GM12864 (cell line): ENCODE measurements around the gene TAGLN2.
"Not testable (repeated sequence)": the region's sequence is repeated elsewhere in the genome, so short reads cannot be mapped to it uniquely, and the experiment has no call there.

Source experiments
- DNase-seq: peaks from one replicate; pipeline ENCODE4 v3.0.0-alpha.2; 2011; ENCODE audit warnings: low read depth
- H3K4me3 ChIP-seq: 2 replicates; pipeline ENCODE4 v1.5.1; 2011; ENCODE audit warnings: mild to moderate bottlenecking, low read depth, low read length, control low read depth
- TF ChIP-seq, protein P1 (sequence below): IDR thresholded peaks from 2 replicates; pipeline ENCODE4 v1.5.1; 2011; ENCODE audit warnings: low read depth, mild to moderate bottlenecking, moderate library complexity, low read length, control low read depth, inconsistent platforms; ENCODE audit errors: missing control alignments

The TAGLN2 gene

GRCh38 chr1:159914252-159915018 lies 10.9 kb downstream of the TAGLN2 start:
- H3K4me3 ChIP-seq, result no peak overlapping the region
- DNase-seq, result no peak
- TF ChIP-seq, protein P1, sequence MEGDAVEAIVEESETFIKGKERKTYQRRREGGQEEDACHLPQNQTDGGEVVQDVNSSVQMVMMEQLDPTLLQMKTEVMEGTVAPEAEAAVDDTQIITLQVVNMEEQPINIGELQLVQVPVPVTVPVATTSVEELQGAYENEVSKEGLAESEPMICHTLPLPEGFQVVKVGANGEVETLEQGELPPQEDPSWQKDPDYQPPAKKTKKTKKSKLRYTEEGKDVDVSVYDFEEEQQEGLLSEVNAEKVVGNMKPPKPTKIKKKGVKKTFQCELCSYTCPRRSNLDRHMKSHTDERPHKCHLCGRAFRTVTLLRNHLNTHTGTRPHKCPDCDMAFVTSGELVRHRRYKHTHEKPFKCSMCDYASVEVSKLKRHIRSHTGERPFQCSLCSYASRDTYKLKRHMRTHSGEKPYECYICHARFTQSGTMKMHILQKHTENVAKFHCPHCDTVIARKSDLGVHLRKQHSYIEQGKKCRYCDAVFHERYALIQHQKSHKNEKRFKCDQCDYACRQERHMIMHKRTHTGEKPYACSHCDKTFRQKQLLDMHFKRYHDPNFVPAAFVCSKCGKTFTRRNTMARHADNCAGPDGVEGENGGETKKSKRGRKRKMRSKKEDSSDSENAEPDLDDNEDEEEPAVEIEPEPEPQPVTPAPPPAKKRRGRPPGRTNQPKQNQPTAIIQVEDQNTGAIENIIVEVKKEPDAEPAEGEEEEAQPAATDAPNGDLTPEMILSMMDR, result no peak

DNA sequence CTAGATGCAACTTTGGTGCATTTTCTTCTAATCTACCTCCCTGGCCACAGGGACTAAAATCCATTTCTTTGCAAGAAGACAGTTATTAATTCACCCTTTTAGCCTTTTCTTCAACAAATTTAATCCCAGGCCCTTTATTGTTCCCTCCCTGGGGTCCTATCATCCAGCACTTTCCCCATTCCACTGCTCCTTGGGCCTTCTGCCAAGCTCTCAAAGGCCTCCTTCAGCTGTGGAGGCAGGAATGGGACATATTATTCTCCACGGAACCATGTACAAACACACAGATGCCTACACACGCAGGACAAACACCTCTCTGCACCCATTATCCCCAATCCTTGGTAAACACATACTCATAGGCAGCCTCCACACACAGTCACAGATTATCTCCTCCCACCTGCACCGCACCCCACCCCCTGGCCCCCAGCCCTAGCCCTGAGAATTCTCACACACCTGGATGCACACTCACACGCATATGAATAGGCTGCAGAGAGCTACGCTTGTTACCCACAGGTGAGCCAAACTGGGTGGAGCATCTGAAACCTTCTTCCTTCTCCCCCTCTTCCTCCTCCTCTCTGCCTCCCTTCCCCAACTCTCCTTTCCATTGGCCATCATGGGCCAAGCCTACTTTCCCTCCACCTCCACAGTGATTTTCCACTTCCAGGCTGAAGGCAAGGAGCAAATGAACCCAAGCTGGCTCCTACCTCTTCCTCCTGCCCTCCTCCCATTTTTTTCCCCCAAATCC lies 11.7 kb downstream of the TAGLN2 start:
- no peak for DNase-seq
- H3K4me3 ChIP-seq, result no peak overlapping the region
- TF ChIP-seq, protein P1, result no peak

DNA sequence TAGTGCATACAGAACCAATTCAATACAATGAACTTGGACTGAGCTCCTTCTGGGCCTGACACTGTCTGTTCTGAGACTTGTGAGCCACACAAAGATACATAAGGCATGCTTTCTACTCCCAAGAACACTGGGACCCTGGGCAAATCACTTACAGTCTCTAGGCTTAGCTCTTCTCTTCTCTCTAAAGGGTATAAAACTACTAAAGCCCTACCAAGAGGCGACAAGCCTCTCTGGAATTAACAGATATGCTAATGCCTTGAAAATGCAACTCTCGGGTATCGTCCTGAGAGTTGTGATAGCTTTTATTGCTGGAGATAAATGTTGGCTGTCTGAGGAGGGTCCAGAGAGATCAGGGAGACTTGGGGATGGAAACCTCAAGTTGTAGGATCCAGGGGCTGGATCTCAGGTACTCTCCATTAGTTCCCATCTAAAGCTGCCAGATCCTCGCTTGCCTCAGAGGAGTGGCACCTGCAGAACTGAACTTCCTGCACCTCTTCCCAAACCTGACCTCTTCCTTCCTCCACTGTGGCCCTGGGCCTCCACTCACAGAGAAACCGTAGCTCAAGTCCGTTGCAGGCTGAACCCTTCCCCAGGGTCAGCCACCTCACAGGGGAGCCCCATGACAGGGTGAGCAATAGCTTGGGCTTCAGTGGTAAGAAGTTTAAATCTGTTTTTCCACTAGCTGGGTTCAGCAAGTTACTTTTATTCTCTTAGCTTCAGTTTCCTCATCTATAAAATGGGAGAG lies 13.8 kb downstream of the TAGLN2 start:
- DNase-seq, result no peak
- TF ChIP-seq, protein P1, result no peak
- no peak overlapping the region for H3K4me3 ChIP-seq

DNA sequence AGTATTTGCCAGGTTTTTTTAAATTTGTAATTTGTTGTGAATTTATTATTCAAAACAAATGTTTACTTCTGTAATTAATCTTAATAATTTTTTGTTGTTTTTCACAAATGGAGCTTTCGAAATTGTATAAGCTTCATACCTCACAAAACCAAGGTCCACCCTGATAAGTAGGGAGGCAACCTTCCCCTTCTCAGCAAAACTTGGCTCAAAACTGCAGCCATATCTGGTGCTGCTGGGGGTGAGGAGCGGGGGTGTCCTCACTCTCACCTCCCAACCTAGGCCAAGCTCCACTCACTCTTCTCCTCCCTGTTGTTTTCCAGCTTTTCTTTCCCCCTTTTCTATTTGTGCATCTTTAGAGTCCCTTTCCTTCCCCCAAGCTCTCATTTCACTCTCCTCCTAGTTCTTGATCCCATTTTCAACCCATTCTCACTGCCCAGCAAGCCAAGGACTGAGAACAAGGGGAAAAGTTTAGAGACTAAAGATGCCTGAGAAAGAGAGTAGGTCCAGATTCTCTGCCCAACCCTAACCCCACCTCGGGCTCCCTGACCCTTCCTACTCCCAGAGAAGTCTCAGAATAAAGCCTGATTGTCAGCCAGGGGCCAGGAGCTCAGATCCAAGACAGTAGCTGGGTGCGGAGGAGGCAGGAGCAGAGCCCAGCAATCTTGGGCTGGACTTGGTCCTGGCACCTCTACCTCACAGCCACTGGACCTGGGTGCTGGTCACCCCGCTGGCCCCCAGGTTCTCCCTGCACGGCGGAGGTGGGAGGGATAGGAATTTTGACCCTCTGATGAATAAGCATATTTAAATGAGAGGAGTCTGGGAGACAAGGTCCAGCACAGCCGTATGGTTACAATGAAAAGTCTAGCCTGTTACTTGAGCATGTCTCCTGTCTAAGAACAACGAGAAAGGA lies 17.0 kb downstream of the TAGLN2 start:
- DNase-seq, result no peak
- no peak overlapping the region for H3K4me3 ChIP-seq
- TF ChIP-seq, protein P1, result no peak

DNA sequence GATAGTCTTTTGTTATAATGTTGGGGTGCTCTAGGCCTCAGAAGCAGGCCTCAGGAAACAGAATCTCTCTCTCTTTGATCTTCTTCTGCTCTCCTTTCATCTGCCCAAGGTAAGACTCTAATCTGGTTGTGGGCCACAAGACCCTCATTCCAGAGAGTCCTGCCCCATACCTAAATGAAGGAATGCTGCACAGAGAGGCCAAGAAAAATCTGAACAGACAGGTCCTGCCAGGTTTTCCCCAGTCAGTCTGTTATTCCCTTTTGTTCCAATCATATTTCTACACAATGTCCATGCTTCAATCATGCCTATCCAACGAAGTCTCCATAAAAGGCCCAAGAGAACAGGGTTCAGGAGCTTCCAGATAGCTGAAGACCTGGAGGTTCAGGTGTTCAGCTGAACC lies 18.3 kb downstream of the TAGLN2 start:
- TF ChIP-seq, protein P1, result no peak

GRCh38 chr1:159904036-159904435 lies 21.3 kb downstream of the TAGLN2 start:
- not testable (repeated sequence) for H3K4me3 ChIP-seq, DNase-seq

More for the DNA sequence above, 18.3 kb downstream of the TAGLN2 start:
- H3K4me3 ChIP-seq, result no peak overlapping the region
- DNase-seq, result no peak

DNA sequence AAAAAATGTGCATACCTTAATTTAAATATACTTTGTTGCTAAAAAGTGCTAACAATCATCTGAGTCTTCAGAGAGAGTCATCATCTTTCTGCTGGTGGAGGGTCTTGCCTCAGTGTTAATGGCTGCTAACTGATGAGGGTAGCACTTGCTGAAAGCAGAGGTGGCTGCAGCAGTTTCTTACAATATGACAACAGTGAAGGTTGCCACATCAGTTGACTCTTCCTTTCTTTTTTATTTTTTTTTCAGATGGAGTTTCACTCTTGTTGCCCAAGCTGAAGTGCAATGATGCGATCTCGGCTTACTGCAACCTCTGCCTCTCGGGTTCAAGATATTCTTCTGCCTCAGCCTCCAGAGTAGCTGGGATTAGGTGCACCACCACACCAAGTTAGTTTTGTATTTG lies 22.8 kb downstream of the TAGLN2 start:
- TF ChIP-seq, protein P1, result no peak
- no peak for DNase-seq
- H3K4me3 ChIP-seq, result no peak overlapping the region
